Keratinocyte (primary cell): ENCODE results near the gene RNF183. TPM values are rescaled to one million over a fixed set of nuclear protein-coding genes. Genes with fewer than 3 reads are reported as not detected.

ENCODE experiments used
- DNase-seq: peaks from one replicate; pipeline ENCODE4 v3.0.0-alpha.2; 2011; ENCODE audit warnings: low read depth, missing footprints, low spot score
- FAIRE-seq: peaks from 2 replicates; lab custom pipeline; 2011; peaks lifted over from hg19 to GRCh38; lab: Jason Lieb, UNC
- H2AFZ ChIP-seq: 2 replicates; pipeline ENCODE4 v1.6.0; 2012; ENCODE audit warnings: low read length, control low read depth, inconsistent platforms; ENCODE audit not compliant: control insufficient read depth
- H3K27ac ChIP-seq: 2 replicates; pipeline ENCODE4 v1.5.1; 2011; ENCODE audit warnings: low read length; ENCODE audit not compliant: control insufficient read depth, insufficient read depth
- H3K27me3 ChIP-seq: 3 replicates; pipeline ENCODE4 v1.6.0; 2011; ENCODE audit warnings: low read length; ENCODE audit not compliant: control insufficient read depth, insufficient read depth; ENCODE audit errors: extremely low read depth
- H3K36me3 ChIP-seq, 2 experiments: 2 replicates in 1 of 2; 3 replicates in 1 of 2; pipeline ENCODE4 v1.5.1; 2011; ENCODE audit warnings: low read length in 2 of 2, mild to moderate bottlenecking in 1 of 2; ENCODE audit not compliant: control insufficient read depth in 2 of 2, insufficient read depth in 2 of 2; ENCODE audit errors: extremely low read depth in 1 of 2
- H3K4me1 ChIP-seq: 3 replicates; pipeline ENCODE4 v1.5.1; 2011; ENCODE audit warnings: low read length; ENCODE audit not compliant: control insufficient read depth, insufficient read depth; ENCODE audit errors: extremely low read depth
- H3K4me2 ChIP-seq: 3 replicates; pipeline ENCODE4 v1.6.0; 2011; ENCODE audit warnings: low read depth, low read length; ENCODE audit not compliant: control insufficient read depth, insufficient read depth; ENCODE audit errors: extremely low read depth
- H3K4me3 ChIP-seq, 3 experiments: fragments of 200-600 bp in 1 of 3; sonication (generic) in 1 of 3; 2 replicates in 2 of 3; 3 replicates in 1 of 3; pipeline ENCODE4 v1.5.1; 2011 to 2016; ENCODE audit warnings: low read length in 3 of 3, mild to moderate bottlenecking in 3 of 3, control low read depth in 2 of 3, inconsistent platforms in 1 of 3, low read depth in 1 of 3, mixed read lengths in 1 of 3, mixed run types in 1 of 3, moderate library complexity in 1 of 3; ENCODE audit not compliant: control insufficient read depth in 2 of 3, insufficient read depth in 2 of 3; ENCODE audit errors: extremely low read depth in 1 of 3
- H3K79me2 ChIP-seq: 2 replicates; pipeline ENCODE4 v1.6.0; 2012; ENCODE audit warnings: low read length; ENCODE audit not compliant: control insufficient read depth, insufficient read depth
- H3K9ac ChIP-seq: 3 replicates; pipeline ENCODE4 v1.6.0; 2011; ENCODE audit warnings: low read length; ENCODE audit not compliant: control insufficient read depth, insufficient read depth; ENCODE audit errors: extremely low read depth
- H3K9me1 ChIP-seq: 3 replicates; pipeline ENCODE4 v1.6.0; 2011; ENCODE audit warnings: low read length; ENCODE audit not compliant: control insufficient read depth, insufficient read depth; ENCODE audit errors: extremely low read depth
- H3K9me3 ChIP-seq: 2 replicates; pipeline ENCODE4 v1.5.1; 2012; ENCODE audit warnings: low read depth, low read length; ENCODE audit not compliant: control insufficient read depth
- H4K20me1 ChIP-seq: 3 replicates; pipeline ENCODE4 v1.6.0; 2011; ENCODE audit warnings: low read length; ENCODE audit not compliant: control insufficient read depth, insufficient read depth; ENCODE audit errors: extremely low read depth
- EZH2 ChIP-seq: IDR thresholded peaks from one replicate; pipeline ENCODE4 v1.6.1; 2012; ENCODE audit warnings: inconsistent platforms, mild to moderate bottlenecking, low read length, moderate library complexity
- dilution Hi-C: fragments of 300-500 bp; cut with MboI; formaldehyde crosslinking; loops from one replicate; pipeline ENCODE4 v1.7.0; 2020; ENCODE audit warnings: low sequenced_read_pairs; ENCODE audit not compliant: extremely low pct_ligation_motif_present
- polyA plus RNA-seq, 5 experiments: library from polyadenylated mRNA; depleted of rRNA in 3 of 5; stranded (reverse) in 3 of 5; stranded (forward) in 1 of 5; unstranded in 1 of 5; fragments of >200 nt; gene quantifications; 1 replicate in 1 of 5; 2 replicates in 3 of 5; 3 replicates in 1 of 5; pipeline versions ENCODE4 v1.2.1 to v1.2.3, GENCODE V29; 2011 to 2012; ENCODE audit warnings: missing spikeins in 2 of 5, low read depth in 1 of 5, low replicate concordance in 1 of 5
- TF ChIP-seq, protein P1 (sequence below), 3 experiments: IDR thresholded peaks in 1 of 3; conservative IDR thresholded peaks in 1 of 3; optimal IDR thresholded peaks in 1 of 3; 2 replicates in 2 of 3; 3 replicates in 1 of 3; pipeline versions ENCODE3 to v1.5.1; 2011; ENCODE audit warnings: low read length in 3 of 3, mild to moderate bottlenecking in 3 of 3, moderate library complexity in 2 of 3, control low read depth in 1 of 3, inconsistent platforms in 1 of 3; ENCODE audit not compliant: insufficient read depth in 2 of 3; ENCODE audit errors: extremely low read depth in 1 of 3

The RNF183 gene
- polyA plus RNA-seq, 1 donor (not counting 4 experiments of a cell fraction or from before 2014, with no cell fraction given), result not detected

DNA sequence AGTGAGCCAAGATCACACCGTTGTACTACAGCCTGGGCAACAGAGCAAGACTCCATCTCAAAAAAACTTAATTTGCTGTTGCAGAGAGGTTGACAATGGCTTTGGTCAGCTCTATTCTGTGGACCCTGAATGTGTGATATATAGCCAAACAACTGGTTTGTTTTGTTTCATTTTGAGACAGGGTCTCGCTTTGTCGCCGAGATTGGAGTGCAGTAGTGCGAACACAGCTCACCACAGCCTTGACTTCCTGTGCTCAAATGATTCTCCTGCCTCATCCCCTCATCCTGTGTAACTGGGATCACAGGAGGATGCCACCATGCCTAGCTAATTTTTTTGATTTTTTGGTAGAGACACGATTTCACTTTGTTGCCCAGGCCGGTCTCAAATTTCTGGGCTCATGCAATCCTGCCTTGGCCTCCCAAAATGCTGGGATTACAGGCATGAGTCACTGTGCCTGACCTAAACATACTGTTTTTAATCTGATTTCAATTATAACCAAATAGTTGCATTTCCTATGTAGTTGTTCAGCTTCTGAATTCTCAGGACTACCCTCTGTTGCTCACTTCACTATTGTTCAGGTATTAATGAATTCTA lies 9.8 kb downstream of the RNF183 start:
- dilution Hi-C loops, result no loop called here
- no peak overlapping the region for H3K27ac ChIP-seq
- no peaks in the 10 kb centered on the region for H4K20me1 ChIP-seq
- H3K9me3 ChIP-seq, result no peaks in the 10 kb centered on the region
- no peak for FAIRE-seq
- H2AFZ ChIP-seq, result no peak overlapping the region
- H3K4me3 ChIP-seq, result no peak overlapping the region
- H3K27me3 ChIP-seq, result no peaks in the 10 kb centered on the region
- H3K4me1 ChIP-seq, result no peaks in the 10 kb centered on the region
- H3K36me3 ChIP-seq, result peaks cover 15 to 18% of the 10 kb centered on the region in 2 experiments
- TF ChIP-seq, protein P1, sequence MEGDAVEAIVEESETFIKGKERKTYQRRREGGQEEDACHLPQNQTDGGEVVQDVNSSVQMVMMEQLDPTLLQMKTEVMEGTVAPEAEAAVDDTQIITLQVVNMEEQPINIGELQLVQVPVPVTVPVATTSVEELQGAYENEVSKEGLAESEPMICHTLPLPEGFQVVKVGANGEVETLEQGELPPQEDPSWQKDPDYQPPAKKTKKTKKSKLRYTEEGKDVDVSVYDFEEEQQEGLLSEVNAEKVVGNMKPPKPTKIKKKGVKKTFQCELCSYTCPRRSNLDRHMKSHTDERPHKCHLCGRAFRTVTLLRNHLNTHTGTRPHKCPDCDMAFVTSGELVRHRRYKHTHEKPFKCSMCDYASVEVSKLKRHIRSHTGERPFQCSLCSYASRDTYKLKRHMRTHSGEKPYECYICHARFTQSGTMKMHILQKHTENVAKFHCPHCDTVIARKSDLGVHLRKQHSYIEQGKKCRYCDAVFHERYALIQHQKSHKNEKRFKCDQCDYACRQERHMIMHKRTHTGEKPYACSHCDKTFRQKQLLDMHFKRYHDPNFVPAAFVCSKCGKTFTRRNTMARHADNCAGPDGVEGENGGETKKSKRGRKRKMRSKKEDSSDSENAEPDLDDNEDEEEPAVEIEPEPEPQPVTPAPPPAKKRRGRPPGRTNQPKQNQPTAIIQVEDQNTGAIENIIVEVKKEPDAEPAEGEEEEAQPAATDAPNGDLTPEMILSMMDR (optimal IDR thresholded peaks at IDR 0.05 in 1 of 3, IDR thresholded peaks at IDR 0.05 in 1 of 3, conservative IDR thresholded peaks at IDR 0.05 in 1 of 3; ENCODE audit: extremely low read depth in 1 of 3, insufficient read depth in 2 of 3, low read length in 3 of 3), result no peak
- no peak for TF ChIP-seq EZH2
- H3K9ac ChIP-seq, result no peak overlapping the region
- H3K9me1 ChIP-seq, result no peaks in the 10 kb centered on the region
- H3K79me2 ChIP-seq, result no peaks in the 10 kb centered on the region
- H3K4me2 ChIP-seq, result no peak overlapping the region
- no peak for DNase-seq

DNA sequence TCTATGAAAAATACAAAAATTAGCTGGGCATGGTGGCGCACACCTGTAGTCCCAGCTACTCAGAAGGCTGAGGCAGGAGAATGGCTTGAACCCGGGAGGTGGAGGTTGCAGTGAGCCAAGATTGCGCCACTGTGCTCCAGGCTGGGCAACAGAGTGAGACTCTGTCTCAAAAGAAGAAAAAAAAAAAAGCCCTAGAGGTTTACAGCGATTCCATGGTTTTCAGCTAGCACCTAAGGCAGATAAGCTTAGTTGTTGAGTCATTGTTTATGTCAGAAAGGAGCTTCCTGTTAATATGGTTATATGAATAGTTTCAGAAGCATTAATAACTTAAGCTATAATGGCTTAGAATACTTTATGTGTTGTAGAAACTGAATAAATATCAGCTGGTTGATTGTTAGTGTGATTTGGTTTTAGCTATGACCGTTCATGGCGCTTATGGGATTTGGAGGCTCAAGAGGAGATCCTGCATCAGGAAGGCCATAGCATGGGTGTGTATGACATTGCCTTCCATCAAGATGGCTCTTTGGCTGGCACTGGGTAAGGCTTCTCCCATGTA lies 13.0 kb downstream of the RNF183 start:
- Histone ChIP-seq H3K4me2 (no peak overlapping the region), H3K36me3 (peaks cover 32 to 35% of the 10 kb centered on the region in 2 experiments), H3K4me1 (no peaks in the 10 kb centered on the region), H2AFZ (no peak overlapping the region), H3K27ac (no peak overlapping the region), H4K20me1 (no peaks in the 10 kb centered on the region), H3K79me2 (no peaks in the 10 kb centered on the region), H3K4me3 (no peak overlapping the region), H3K9me3 (no peaks in the 10 kb centered on the region), H3K27me3 (no peaks in the 10 kb centered on the region), H3K9ac (no peak overlapping the region), H3K9me1 (no peaks in the 10 kb centered on the region)
- dilution Hi-C loops, result no loop called here
- FAIRE-seq (no peak), DNase-seq (no peak)
- TF ChIP-seq EZH2, result no peak
- TF ChIP-seq, protein P1 (optimal IDR thresholded peaks at IDR 0.05 in 1 of 3, IDR thresholded peaks at IDR 0.05 in 1 of 3, conservative IDR thresholded peaks at IDR 0.05 in 1 of 3; ENCODE audit: extremely low read depth in 1 of 3, insufficient read depth in 2 of 3, low read length in 3 of 3), result no peak
